ENCODE data around the gene NR2F1.

Gene NR2F1

GRCh38 chr5:93612855-93613243, 29.8 kb downstream of the NR2F1 start:
- DNase-seq (ENCODE audit: low spot score in 2 of 2) = no peak

GRCh38 chr5:93616538-93617174, 33.6 kb downstream of the NR2F1 start:
- Mint-ChIP-seq H3K36me3 (no peaks in the 10 kb centered on the region), H3K27ac (no peak overlapping the region), H3K9me3 (no peaks in the 10 kb centered on the region), H3K4me3 (no peak overlapping the region), H3K27me3 (peaks cover 13% of the 10 kb centered on the region), H3K4me1 (peaks cover 10% of the 10 kb centered on the region)
- ATAC-seq (ENCODE audit: low read depth) = no peak
- DNase-seq (ENCODE audit: low spot score in 2 of 2) = no peak

More at GRCh38 chr5:93612855-93613243, 29.8 kb downstream of the NR2F1 start:
- Mint-ChIP-seq H3K4me1 (peaks cover 7% of the 10 kb centered on the region), H3K9me3 (peaks cover 5% of the 10 kb centered on the region), H3K27me3 (peaks cover 25% of the 10 kb centered on the region), H3K27ac (no peak overlapping the region), H3K36me3 (no peaks in the 10 kb centered on the region), H3K4me3 (no peak overlapping the region)
- no peak for ATAC-seq (ENCODE audit: low read depth)

- H3K9me3 Mint-ChIP-seq = no peaks in the 10 kb centered on the region
These were observed 37.7 kb downstream of the NR2F1 start for GRCh38 chr5:93620487-93621326.

GRCh38 chr5:93621327-93621798, 38.3 kb downstream of the NR2F1 start:
- DNase-seq (ENCODE audit: low spot score in 2 of 2) (no peak), ATAC-seq (ENCODE audit: low read depth) (no peak)
- Mint-ChIP-seq H3K4me1 (peaks cover 15% of the 10 kb centered on the region), H3K27me3 (peaks cover 1% of the 10 kb centered on the region), H3K9me3 (no peaks in the 10 kb centered on the region), H3K36me3 (no peaks in the 10 kb centered on the region), H3K4me3 (peak overlapping the region; percentile 70), H3K27ac (peak overlapping the region; percentile 86)

More at GRCh38 chr5:93620487-93621326, 37.7 kb downstream of the NR2F1 start:
- Mint-ChIP-seq H3K4me1 (peaks cover 15% of the 10 kb centered on the region), H3K36me3 (no peaks in the 10 kb centered on the region), H3K27ac (peak overlapping the region; percentile 90), H3K27me3 (peaks cover 1% of the 10 kb centered on the region), H3K4me3 (peak overlapping the region; percentile 92)
- DNase-seq (ENCODE audit: low spot score in 2 of 2) (peak; percentile 40 to 51), ATAC-seq (ENCODE audit: low read depth) (peak; percentile 83)

- ATAC-seq (ENCODE audit: low read depth) (peak; percentile 69), DNase-seq (ENCODE audit: low spot score in 2 of 2) (no peak)
- H3K36me3 Mint-ChIP-seq = no peaks in the 10 kb centered on the region
- H3K9me3 Mint-ChIP-seq = no peaks in the 10 kb centered on the region
- peak overlapping the region; percentile 50 for H3K4me3 Mint-ChIP-seq
- peaks cover 15% of the 10 kb centered on the region for H3K4me1 Mint-ChIP-seq
- H3K27ac Mint-ChIP-seq = peak overlapping the region; percentile 86
- H3K27me3 Mint-ChIP-seq = peaks cover 1% of the 10 kb centered on the region
These were observed 39.3 kb downstream of the NR2F1 start for GRCh38 chr5:93622240-93622885.

- peaks cover 15% of the 10 kb centered on the region for H3K4me1 Mint-ChIP-seq
- H3K27me3 Mint-ChIP-seq = peaks cover 1% of the 10 kb centered on the region
- ATAC-seq (ENCODE audit: low read depth) (no peak), DNase-seq (ENCODE audit: low spot score in 2 of 2) (no peak)
- no peak overlapping the region for H3K4me3 Mint-ChIP-seq
- no peaks in the 10 kb centered on the region for H3K36me3 Mint-ChIP-seq
- H3K27ac Mint-ChIP-seq = peak overlapping the region; percentile 86
- no peaks in the 10 kb centered on the region for H3K9me3 Mint-ChIP-seq
These were observed 40.1 kb downstream of the NR2F1 start for GRCh38 chr5:93623153-93623552.

GRCh38 chr5:93626801-93627200, 43.8 kb downstream of the NR2F1 start:
- Mint-ChIP-seq H3K9me3 (no peaks in the 10 kb centered on the region), H3K4me1 (peaks cover 7% of the 10 kb centered on the region), H3K4me3 (no peak overlapping the region), H3K27me3 (no peaks in the 10 kb centered on the region), H3K27ac (no peak overlapping the region), H3K36me3 (peaks cover 12% of the 10 kb centered on the region)
- ATAC-seq (ENCODE audit: low read depth) (no peak), DNase-seq (ENCODE audit: low spot score in 2 of 2) (no peak)

- no peak for ATAC-seq (ENCODE audit: low read depth)
- H3K4me1 Mint-ChIP-seq = no peaks in the 10 kb centered on the region
- no peak overlapping the region for H3K27ac Mint-ChIP-seq
- peaks cover 23% of the 10 kb centered on the region for H3K36me3 Mint-ChIP-seq
- H3K9me3 Mint-ChIP-seq = no peaks in the 10 kb centered on the region
- H3K4me3 Mint-ChIP-seq = no peak overlapping the region
- no peaks in the 10 kb centered on the region for H3K27me3 Mint-ChIP-seq
- no peak for DNase-seq (ENCODE audit: low spot score in 2 of 2)
These were observed 49.3 kb downstream of the NR2F1 start for GRCh38 chr5:93632327-93632726.

- no peak for DNase-seq (ENCODE audit: low spot score in 2 of 2)
- H3K9me3 Mint-ChIP-seq = no peaks in the 10 kb centered on the region
- H3K4me3 Mint-ChIP-seq = no peak overlapping the region
- no peak overlapping the region for H3K27ac Mint-ChIP-seq
- H3K36me3 Mint-ChIP-seq = peaks cover 16% of the 10 kb centered on the region
- no peaks in the 10 kb centered on the region for H3K27me3 Mint-ChIP-seq
- no peaks in the 10 kb centered on the region for H3K4me1 Mint-ChIP-seq
- ATAC-seq (ENCODE audit: low read depth) = no peak
These were observed 53.0 kb downstream of the NR2F1 start for GRCh38 chr5:93635991-93636390.

- Mint-ChIP-seq H3K36me3 (peaks cover 15% of the 10 kb centered on the region), H3K27ac (no peak overlapping the region), H3K9me3 (no peaks in the 10 kb centered on the region), H3K4me1 (no peaks in the 10 kb centered on the region), H3K27me3 (no peaks in the 10 kb centered on the region), H3K4me3 (no peak overlapping the region)
- DNase-seq (ENCODE audit: low spot score in 2 of 2) (no peak), ATAC-seq (ENCODE audit: low read depth) (no peak)
These were observed 53.8 kb downstream of the NR2F1 start for GRCh38 chr5:93636837-93637236.

GRCh38 chr5:93637697-93638096, 54.7 kb downstream of the NR2F1 start:
- DNase-seq (ENCODE audit: low spot score in 2 of 2) (no peak), ATAC-seq (ENCODE audit: low read depth) (no peak)
- H3K4me1 Mint-ChIP-seq = no peaks in the 10 kb centered on the region
- H3K36me3 Mint-ChIP-seq = peaks cover 9% of the 10 kb centered on the region
- H3K27me3 Mint-ChIP-seq = no peaks in the 10 kb centered on the region
- no peak overlapping the region for H3K4me3 Mint-ChIP-seq
- H3K9me3 Mint-ChIP-seq = no peaks in the 10 kb centered on the region
- H3K27ac Mint-ChIP-seq = no peak overlapping the region

GRCh38 chr5:93642526-93642925, 59.5 kb downstream of the NR2F1 start:
- DNase-seq (ENCODE audit: low spot score in 2 of 2) (no peak), ATAC-seq (ENCODE audit: low read depth) (no peak)
- H3K27me3 Mint-ChIP-seq = no peaks in the 10 kb centered on the region
- H3K4me3 Mint-ChIP-seq = no peak overlapping the region
- H3K9me3 Mint-ChIP-seq = no peaks in the 10 kb centered on the region
- H3K27ac Mint-ChIP-seq = no peak overlapping the region
- H3K36me3 Mint-ChIP-seq = peaks cover 9% of the 10 kb centered on the region
- no peaks in the 10 kb centered on the region for H3K4me1 Mint-ChIP-seq

Data from memory B cell (primary cell).